Measurements from ENCODE around the gene RAB6B.

DNA sequence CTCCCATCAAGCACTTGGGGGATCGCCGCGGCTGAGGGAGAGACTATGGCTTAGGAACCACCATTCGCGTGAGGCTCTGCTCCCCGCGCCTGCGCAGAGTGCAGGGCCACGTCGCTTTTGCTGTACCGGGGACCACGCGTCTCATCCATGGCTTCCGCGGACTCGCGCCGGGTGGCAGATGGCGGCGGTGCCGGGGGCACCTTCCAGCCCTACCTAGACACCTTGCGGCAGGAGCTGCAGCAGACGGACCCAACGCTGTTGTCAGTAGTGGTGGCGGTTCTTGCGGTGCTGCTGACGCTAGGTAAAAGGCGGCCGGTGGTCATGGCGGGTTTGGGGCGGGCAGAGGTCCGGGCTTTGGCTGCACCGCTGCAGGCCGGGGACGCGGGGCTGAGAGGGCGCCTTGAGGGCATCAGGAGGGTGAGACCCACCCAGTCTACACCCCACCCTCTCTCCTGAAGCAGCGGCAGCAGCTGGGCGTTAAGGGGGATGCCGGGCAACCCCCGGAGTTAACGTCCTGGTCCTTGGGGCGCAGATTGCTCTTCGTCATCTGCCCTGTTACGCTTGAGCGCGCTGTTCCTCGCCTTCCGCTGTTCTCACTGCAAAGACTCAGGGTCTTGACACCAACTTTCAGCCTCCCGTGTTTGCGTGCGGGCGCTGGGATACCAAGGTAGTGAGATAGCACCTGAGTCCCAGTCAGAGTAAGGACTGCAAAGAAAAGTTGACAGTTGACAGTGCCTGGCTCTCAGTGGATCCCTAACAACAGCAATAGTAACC is 89.8 kb downstream of the RAB6B start, which contains the start of gene SRPRB:
- TF ChIP-seq ZFP30 (CRISPR knock-in tag; IDR thresholded peaks at IDR 0.05) = no peak
- no peak for TF ChIP-seq TSHZ2 (CRISPR knock-in tag; IDR thresholded peaks at IDR 0.05)
- TF ChIP-seq ARNTL (CRISPR knock-in tag; IDR thresholded peaks at IDR 0.05; ENCODE audit: borderline replicate concordance, low read depth) = no peak
- TF ChIP-seq RARB (CRISPR knock-in tag; IDR thresholded peaks at IDR 0.05) = no peak
- no peak for TF ChIP-seq ZNF70 (CRISPR knock-in tag; IDR thresholded peaks at IDR 0.05)

Measured in SK-N-SH treated with all-trans-retinoic acid at 6 μM for 48 hours (cell line).